BE2C (cell line): ENCODE data around the gene SEC14L6. TPM values are rescaled to one million over a fixed set of nuclear protein-coding genes. Genes with fewer than 3 reads are reported as not detected.
"Not testable (repeated sequence)": the region's sequence is repeated elsewhere in the genome, so short reads cannot be mapped to it uniquely, and the experiment has no call there.

Source experiments
- DNase-seq: peaks from one replicate; pipeline ENCODE4 v3.0.0-alpha.2; 2020
- H3K27me3 ChIP-seq: fragments of 250-450 bp; sonication (Bioruptor Pico); 2 replicates; pipeline ENCODE4 v1.5.1; 2020; ENCODE audit warnings: mild to moderate bottlenecking
- H3K36me3 ChIP-seq: fragments of 250-450 bp; sonication (Bioruptor Pico); 2 replicates; pipeline ENCODE4 v1.5.1; 2020; ENCODE audit warnings: mild to moderate bottlenecking
- H3K4me1 ChIP-seq: fragments of 250-450 bp; sonication (Bioruptor Pico); 2 replicates; pipeline ENCODE4 v1.5.1; 2020
- H3K4me3 ChIP-seq: 2 replicates; pipeline ENCODE4 v1.5.1; 2011; ENCODE audit warnings: low read depth, low read length
- H3K9me3 ChIP-seq: fragments of 250-450 bp; sonication (Bioruptor Pico); 2 replicates; pipeline ENCODE4 v1.5.1; 2020
- CTCF ChIP-seq: IDR thresholded peaks from 2 replicates; pipeline ENCODE4 v1.5.1; 2012; ENCODE audit warnings: mild to moderate bottlenecking, low read depth, low read length
- polyA plus RNA-seq: library from polyadenylated mRNA; unstranded; fragments of >200 nt; gene quantifications from one replicate; pipeline ENCODE4 v1.2.1, GENCODE V29; 2012; ENCODE audit warnings: low read depth, missing spikeins; ENCODE audit not compliant: insufficient read length, insufficient read depth

Gene SEC14L6
- not detected for polyA plus RNA-seq

- Histone ChIP-seq H3K9me3 (no peaks in the 10 kb centered on the region), H3K27me3 (peaks cover 22% of the 10 kb centered on the region), H3K36me3 (no peaks in the 10 kb centered on the region), H3K4me3 (no peak within 1 kb of the TSS), H3K4me1 (no peaks in the 10 kb centered on the region)
- no peak for TF ChIP-seq CTCF
- no peak for DNase-seq
These were observed at the start of gene SEC14L6 for GRCh38 chr22:30546616-30547015. Gene SEC14L6 (minus strand): TSS chr22:30546741. CDS start chr22:30546682, 59 bp downstream.

DNA sequence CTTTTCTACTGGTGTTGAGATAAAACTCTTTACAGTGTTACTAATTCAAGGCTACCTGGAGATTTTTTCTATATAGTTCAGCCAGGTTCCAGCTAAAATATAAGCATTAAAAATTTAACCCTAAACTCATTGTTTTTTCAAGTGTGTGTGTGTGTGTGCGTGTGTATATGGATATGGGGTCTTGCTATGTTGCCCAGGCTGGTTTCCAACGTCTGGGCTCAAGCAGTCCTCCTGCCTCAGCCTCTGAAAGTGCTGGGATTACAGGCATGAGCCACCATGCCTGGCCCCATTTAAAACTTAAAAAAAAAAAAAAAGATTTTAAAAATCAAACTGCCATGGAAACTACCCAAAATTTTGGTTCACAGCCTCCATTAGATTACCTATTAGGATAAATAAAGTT lies 49.7 kb upstream of the SEC14L6 start:
- H3K36me3 ChIP-seq: no peaks in the 10 kb centered on the region
- H3K9me3 ChIP-seq: no peaks in the 10 kb centered on the region
- H3K4me1 ChIP-seq: no peaks in the 10 kb centered on the region
- peaks cover 18% of the 10 kb centered on the region for H3K27me3 ChIP-seq
- no peak overlapping the region for H3K4me3 ChIP-seq
- no peak for DNase-seq
- no peak for TF ChIP-seq CTCF

- not testable (repeated sequence) for H3K4me1 ChIP-seq, H3K9me3 ChIP-seq, H3K4me3 ChIP-seq, DNase-seq
- Histone ChIP-seq H3K27me3 (peaks cover 18% of the 10 kb centered on the region), H3K36me3 (peaks cover 34% of the 10 kb centered on the region)
These were observed 45.8 kb upstream of the SEC14L6 start for GRCh38 chr22:30592360-30592713.

- Histone ChIP-seq H3K27me3 (peaks cover 14% of the 10 kb centered on the region), H3K9me3 (no peaks in the 10 kb centered on the region), H3K4me1 (no peaks in the 10 kb centered on the region), H3K4me3 (peak within 1 kb of the TSS; percentile 97), H3K36me3 (peaks cover 39% of the 10 kb centered on the region)
- DNase-seq: peak; percentile 97
- no peak for TF ChIP-seq CTCF
These were observed 45.2 kb upstream of the SEC14L6 start, which contains the start of gene PES1 for GRCh38 chr22:30591588-30592359. Gene PES1 (minus strand): TSS chr22:30591910. CDS start chr22:30591833, 77 bp downstream.

- no peak for DNase-seq
- Histone ChIP-seq H3K36me3 (peaks cover 45% of the 10 kb centered on the region), H3K27me3 (peaks cover 9% of the 10 kb centered on the region)
These were observed 44.6 kb upstream of the SEC14L6 start for GRCh38 chr22:30591191-30591587.

GRCh38 chr22:30586414-30586813 lies 39.9 kb upstream of the SEC14L6 start:
- H3K36me3 ChIP-seq: peaks cover 90% of the 10 kb centered on the region
- TF ChIP-seq CTCF: no peak
- no peaks in the 10 kb centered on the region for H3K9me3 ChIP-seq
- no peaks in the 10 kb centered on the region for H3K27me3 ChIP-seq
- no peak overlapping the region for H3K4me3 ChIP-seq
- H3K4me1 ChIP-seq: no peaks in the 10 kb centered on the region
- no peak for DNase-seq

More at GRCh38 chr22:30591191-30591587, 44.6 kb upstream of the SEC14L6 start:
- no peak for TF ChIP-seq CTCF
- no peaks in the 10 kb centered on the region for H3K4me1 ChIP-seq
- H3K4me3 ChIP-seq: peak overlapping the region; percentile 97
- no peaks in the 10 kb centered on the region for H3K9me3 ChIP-seq
